ENCODE data around the gene MTHFD1L. TPM values are rescaled to one million over a fixed set of nuclear protein-coding genes. Genes with fewer than 3 reads are reported as not detected.

The MTHFD1L gene
- total and polyA plus RNA-seq, 2 of the 8 experiments (the other 6 are each of a cell fraction or from before 2014, with no cell fraction given), result 29.2 to 105 TPM

DNA sequence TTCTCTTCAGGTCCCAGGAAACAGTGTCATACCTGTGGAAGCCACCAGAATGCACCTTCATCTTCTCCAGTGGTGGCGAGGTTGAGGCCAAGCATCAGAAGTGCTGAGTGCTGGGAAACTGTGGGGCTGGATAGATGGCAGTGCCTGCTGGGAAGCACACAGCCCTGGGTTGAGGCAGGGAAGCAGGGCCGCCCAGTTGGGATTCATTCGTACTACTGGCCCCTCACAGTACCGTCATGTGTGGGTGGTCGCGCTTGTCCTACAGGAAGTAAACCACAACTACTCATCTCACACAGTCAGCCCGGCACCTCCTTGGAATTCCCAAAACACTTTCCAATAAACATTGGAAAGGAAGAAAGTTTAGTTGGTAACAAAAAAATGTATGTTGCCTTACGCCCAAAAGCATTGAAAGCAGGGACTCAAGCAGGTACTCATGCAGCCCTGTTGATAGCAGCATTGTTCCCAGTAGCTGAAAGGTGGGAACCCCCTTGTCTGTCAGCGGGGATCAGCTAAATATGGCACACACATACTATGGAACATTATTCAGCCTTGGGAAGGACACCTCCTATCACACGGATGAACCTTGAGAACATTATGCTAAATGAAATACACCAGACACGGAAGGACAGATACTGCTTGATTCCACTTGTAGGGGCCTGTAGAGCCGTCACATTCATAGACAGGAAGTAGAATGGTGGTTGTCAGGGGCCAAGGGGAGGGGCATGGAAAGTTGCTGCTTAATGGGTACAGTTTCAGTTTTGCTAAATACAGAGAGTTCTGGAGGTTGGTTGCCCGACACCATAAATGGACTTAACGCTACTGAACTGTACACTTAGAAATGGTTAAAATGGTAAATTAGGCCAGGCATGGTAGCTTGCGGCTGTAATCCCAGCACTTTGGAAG is 162.7 kb downstream of the MTHFD1L start (continued):
- TF ChIP-seq, protein P1, sequence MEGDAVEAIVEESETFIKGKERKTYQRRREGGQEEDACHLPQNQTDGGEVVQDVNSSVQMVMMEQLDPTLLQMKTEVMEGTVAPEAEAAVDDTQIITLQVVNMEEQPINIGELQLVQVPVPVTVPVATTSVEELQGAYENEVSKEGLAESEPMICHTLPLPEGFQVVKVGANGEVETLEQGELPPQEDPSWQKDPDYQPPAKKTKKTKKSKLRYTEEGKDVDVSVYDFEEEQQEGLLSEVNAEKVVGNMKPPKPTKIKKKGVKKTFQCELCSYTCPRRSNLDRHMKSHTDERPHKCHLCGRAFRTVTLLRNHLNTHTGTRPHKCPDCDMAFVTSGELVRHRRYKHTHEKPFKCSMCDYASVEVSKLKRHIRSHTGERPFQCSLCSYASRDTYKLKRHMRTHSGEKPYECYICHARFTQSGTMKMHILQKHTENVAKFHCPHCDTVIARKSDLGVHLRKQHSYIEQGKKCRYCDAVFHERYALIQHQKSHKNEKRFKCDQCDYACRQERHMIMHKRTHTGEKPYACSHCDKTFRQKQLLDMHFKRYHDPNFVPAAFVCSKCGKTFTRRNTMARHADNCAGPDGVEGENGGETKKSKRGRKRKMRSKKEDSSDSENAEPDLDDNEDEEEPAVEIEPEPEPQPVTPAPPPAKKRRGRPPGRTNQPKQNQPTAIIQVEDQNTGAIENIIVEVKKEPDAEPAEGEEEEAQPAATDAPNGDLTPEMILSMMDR (IDR thresholded peaks at IDR 0.05; ENCODE audit: control extremely low read depth in 1 of 3, insufficient read depth in 1 of 3, low read depth in 1 of 3, low read length in 3 of 3), result no peak
- TF ChIP-seq POU5F1 (IDR thresholded peaks at IDR 0.05; ENCODE audit: low read depth, low read length) (no peak), MAFK (IDR thresholded peaks at IDR 0.05; ENCODE audit: low read depth, low read length) (no peak), TAF7 (optimal IDR thresholded peaks at IDR 0.05; ENCODE audit: borderline replicate concordance, low read depth, low read length) (no peak), POLR2A (IDR thresholded peaks at IDR 0.05; ENCODE audit: control extremely low read depth in 1 of 2, low read depth in 2 of 2, low read length in 2 of 2) (no peak), RNF2 (IDR thresholded peaks at IDR 0.05; ENCODE audit: borderline replicate concordance, low read depth, low read length, missing control alignments, poor library complexity, severe bottlenecking) (no peak), RBBP5 (IDR thresholded peaks at IDR 0.05; ENCODE audit: borderline replicate concordance, low read depth, low read length) (no peak)
- TF ChIP-seq, protein P2, sequence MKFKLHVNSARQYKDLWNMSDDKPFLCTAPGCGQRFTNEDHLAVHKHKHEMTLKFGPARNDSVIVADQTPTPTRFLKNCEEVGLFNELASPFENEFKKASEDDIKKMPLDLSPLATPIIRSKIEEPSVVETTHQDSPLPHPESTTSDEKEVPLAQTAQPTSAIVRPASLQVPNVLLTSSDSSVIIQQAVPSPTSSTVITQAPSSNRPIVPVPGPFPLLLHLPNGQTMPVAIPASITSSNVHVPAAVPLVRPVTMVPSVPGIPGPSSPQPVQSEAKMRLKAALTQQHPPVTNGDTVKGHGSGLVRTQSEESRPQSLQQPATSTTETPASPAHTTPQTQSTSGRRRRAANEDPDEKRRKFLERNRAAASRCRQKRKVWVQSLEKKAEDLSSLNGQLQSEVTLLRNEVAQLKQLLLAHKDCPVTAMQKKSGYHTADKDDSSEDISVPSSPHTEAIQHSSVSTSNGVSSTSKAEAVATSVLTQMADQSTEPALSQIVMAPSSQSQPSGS (IDR thresholded peaks at IDR 0.05; ENCODE audit: low read length), result no peak

Data from H1 (cell line).